SK-N-SH (cell line): ENCODE results near the gene PRKCB. TPM values are rescaled to one million over a fixed set of nuclear protein-coding genes. Genes with fewer than 3 reads are reported as not detected.

Source experiments
- CTCF ChIA-PET: fragments of 300-600, 350-600 bp; formaldehyde crosslinking; extraction: SDS; loops from one replicate; lab custom pipeline; 2021; lab: Yijun Ruan, JAX
- POLR2A ChIA-PET: fragments of 350-600 bp; sonication (Branson Sonifier 250); formaldehyde crosslinking; extraction: SDS; loops from one replicate; lab custom pipeline; 2020; ENCODE audit warnings: antibody characterized with exemption, inconsistent platforms; lab: Yijun Ruan, JAX
- DNase-seq: peaks from one replicate; pipeline ENCODE4 v3.0.0; 2012
- H2AFZ ChIP-seq: fragments of 200-600 bp; sonication (generic); 2 replicates; pipeline ENCODE4 v1.8.1; 2016; ENCODE audit warnings: antibody characterized with exemption, mild to moderate bottlenecking, low read depth
- H3F3A ChIP-seq: fragments of 200-600 bp; sonication (generic); replicated peaks from 2 replicates; pipeline ENCODE3; 2016; ENCODE audit warnings: antibody characterized with exemption, mild to moderate bottlenecking; ENCODE audit not compliant: insufficient read depth
- H3K27ac ChIP-seq, 2 experiments: fragments of 200-500 bp in 1 of 2; fragments of 200-600 bp in 1 of 2; sonication (Bioruptor generic) in 1 of 2; sonication (generic), shearing (Covaris generic) in 1 of 2; 2 replicates each; pipeline versions ENCODE4 v1.5.1 to v1.6.1; 2014 to 2016; ENCODE audit warnings: low read depth in 2 of 2, inconsistent platforms in 1 of 2, low read length in 1 of 2, mild to moderate bottlenecking in 1 of 2, mixed read lengths in 1 of 2
- H3K27me3 ChIP-seq: fragments of 200-600 bp; sonication (generic), shearing (Covaris generic); 2 replicates; pipeline ENCODE4 v1.6.1; 2016; ENCODE audit warnings: mixed run types; ENCODE audit not compliant: insufficient read depth
- H3K36me3 ChIP-seq, 2 experiments: fragments of 200-500 bp in 1 of 2; fragments of 200-600 bp in 1 of 2; sonication (Bioruptor generic) in 1 of 2; sonication (generic) in 1 of 2; replicated peaks in 1 of 2; 2 replicates each; pipeline versions ENCODE3 to v1.5.1; 2014 to 2016; ENCODE audit warnings: low read length in 1 of 2, mild to moderate bottlenecking in 1 of 2; ENCODE audit not compliant: insufficient read depth in 2 of 2, control insufficient read depth in 1 of 2
- H3K4me1 ChIP-seq, 2 experiments: fragments of 200-500 bp in 1 of 2; fragments of 200-600 bp in 1 of 2; sonication (Bioruptor generic) in 1 of 2; sonication (generic), shearing (Covaris generic) in 1 of 2; 2 replicates each; pipeline versions ENCODE4 v1.5.1 to v1.6.1; 2014 to 2016; ENCODE audit warnings: low read depth in 1 of 2, low read length in 1 of 2, mixed run types in 1 of 2; ENCODE audit not compliant: insufficient read depth in 2 of 2, control insufficient read depth in 1 of 2
- H3K4me2 ChIP-seq: fragments of 200-600 bp; sonication (generic), shearing (Covaris generic); 2 replicates; pipeline ENCODE4 v1.6.1; 2017; ENCODE audit warnings: mixed run types
- H3K4me3 ChIP-seq, 2 experiments: fragments of 200-500 bp in 1 of 2; fragments of 200-600 bp in 1 of 2; sonication (Bioruptor generic) in 1 of 2; sonication (generic), shearing (Covaris generic) in 1 of 2; 2 replicates each; pipeline versions ENCODE4 v1.5.1 to v1.8.1; 2014 to 2016; ENCODE audit warnings: low read depth in 2 of 2, inconsistent platforms in 1 of 2, low read length in 1 of 2, mild to moderate bottlenecking in 1 of 2, mixed read lengths in 1 of 2, moderate library complexity in 1 of 2
- H3K79me2 ChIP-seq: fragments of 200-600 bp; sonication (generic); 2 replicates; pipeline ENCODE4 v1.8.1; 2017; ENCODE audit warnings: mild to moderate bottlenecking; ENCODE audit not compliant: insufficient read depth
- H3K9ac ChIP-seq: fragments of 200-600 bp; sonication (generic); 2 replicates; pipeline ENCODE4 v1.6.1; 2017; ENCODE audit warnings: mixed run types
- H3K9me2 ChIP-seq: fragments of 200-600 bp; sonication (generic); 2 replicates; pipeline ENCODE4 v1.6.1; 2017; ENCODE audit warnings: mixed run types
- H3K9me3 ChIP-seq: fragments of 200-600 bp; sonication (generic); 2 replicates; pipeline ENCODE4 v1.6.1; 2017; ENCODE audit warnings: mixed run types, mild to moderate bottlenecking, moderate library complexity
- H4K20me1 ChIP-seq: fragments of 200-600 bp; sonication (generic); 2 replicates; pipeline ENCODE4 v1.6.1; 2017; ENCODE audit warnings: mild to moderate bottlenecking, mixed run types; ENCODE audit not compliant: insufficient read depth
- CHD2 ChIP-seq: fragments of 150-350 bp; IDR thresholded peaks from 2 replicates; pipeline ENCODE4 v1.6.1; 2018; ENCODE audit warnings: low read length; ENCODE audit not compliant: partially characterized antibody
- EP300 ChIP-seq, 2 experiments: IDR thresholded peaks; 2 replicates each; pipeline versions ENCODE4 v1.4.0 to v1.6.1; 2012; ENCODE audit warnings: borderline replicate concordance in 1 of 2, low read depth in 1 of 2, low read length in 1 of 2
- FOXJ3 ChIP-seq: sonication (generic); formaldehyde crosslinking; IDR thresholded peaks from 2 replicates; pipeline ENCODE4 v1.5.1; 2020; ENCODE audit warnings: mild to moderate bottlenecking, missing genetic modification reagents
- GABPA ChIP-seq: IDR thresholded peaks from 2 replicates; pipeline ENCODE4 v1.4.0; 2012; ENCODE audit warnings: low read depth, mild to moderate bottlenecking
- MEF2A ChIP-seq: IDR thresholded peaks from 2 replicates; pipeline ENCODE4 v1.4.0; 2012; ENCODE audit warnings: low read depth, borderline replicate concordance
- MXI1 ChIP-seq: IDR thresholded peaks from 2 replicates; pipeline ENCODE4 v1.6.1; 2012; ENCODE audit warnings: mild to moderate bottlenecking, low read depth, low read length, improper control_type of control experiment
- NFIC ChIP-seq: IDR thresholded peaks from 2 replicates; pipeline ENCODE4 v1.4.0; 2012; ENCODE audit warnings: borderline replicate concordance
- NRF1 ChIP-seq: IDR thresholded peaks from 2 replicates; pipeline ENCODE4 v1.6.1; 2012; ENCODE audit warnings: low read depth, mild to moderate bottlenecking, low read length
- POLR2AphosphoS5 ChIP-seq: IDR thresholded peaks from 2 replicates; pipeline ENCODE4 v1.6.1; 2012; ENCODE audit warnings: low read depth, low read length
- RAD21 ChIP-seq: IDR thresholded peaks from 2 replicates; pipeline ENCODE4 v1.6.1; 2012; ENCODE audit warnings: mild to moderate bottlenecking, low read length
- RCOR1 ChIP-seq: fragments of 150-350 bp; IDR thresholded peaks from 2 replicates; pipeline ENCODE4 v1.6.1; 2017; ENCODE audit warnings: antibody characterized with exemption, low read length
- RFX5 ChIP-seq: IDR thresholded peaks from 2 replicates; pipeline ENCODE4 v1.6.1; 2012; ENCODE audit warnings: mild to moderate bottlenecking, improper control_type of control experiment, low read length
- RXRA ChIP-seq: IDR thresholded peaks from 2 replicates; pipeline ENCODE4 v1.4.0; 2012; ENCODE audit warnings: low read depth, mild to moderate bottlenecking, borderline replicate concordance
- SIN3A ChIP-seq: IDR thresholded peaks from 2 replicates; pipeline ENCODE4 v1.6.1; 2012; ENCODE audit warnings: low read depth, mild to moderate bottlenecking, low read length, moderate library complexity, borderline replicate concordance
- TAF1 ChIP-seq: IDR thresholded peaks from 2 replicates; pipeline ENCODE4 v1.6.1; 2012; ENCODE audit warnings: low read depth, mild to moderate bottlenecking, low read length, moderate library complexity, borderline replicate concordance
- TCF12 ChIP-seq: IDR thresholded peaks from 2 replicates; pipeline ENCODE4 v1.4.0; 2012
- YY1 ChIP-seq: IDR thresholded peaks from 2 replicates; pipeline ENCODE4 v1.4.0; 2012; ENCODE audit warnings: low read depth, mild to moderate bottlenecking
- WGBS: methylation state at CpG from one replicate; pipeline ENCODE4 v1.1.6; 2017; ENCODE audit warnings: low lambda C conversion rate; 5-methylcytosine and 5-hydroxymethylcytosine counted together
- polyA plus RNA-seq, 3 experiments: library from polyadenylated mRNA; depleted of rRNA; stranded (reverse); fragments of >200 nt; gene quantifications; 2 replicates each; pipeline ENCODE4 v1.2.3, GENCODE V29; 2012
- TF ChIP-seq, protein P1 (sequence below): fragments of 150-350 bp; IDR thresholded peaks from 2 replicates; pipeline ENCODE4 v1.6.1; 2016; ENCODE audit warnings: mild to moderate bottlenecking, low read depth, low read length
- TF ChIP-seq, protein P2 (sequence below): IDR thresholded peaks from 2 replicates; pipeline ENCODE4; 2012
- TF ChIP-seq, protein P3 (sequence below): IDR thresholded peaks from 2 replicates; pipeline ENCODE4 v1.4.0; 2012; ENCODE audit warnings: low read depth, borderline replicate concordance
- TF ChIP-seq, protein P4 (sequence below): fragments of 150-350 bp; IDR thresholded peaks from 2 replicates; pipeline ENCODE4 v1.6.1; 2017; ENCODE audit warnings: antibody characterized with exemption, low read length, low read depth, borderline replicate concordance
- TF ChIP-seq, protein P5 (sequence below): IDR thresholded peaks from 2 replicates; pipeline ENCODE4 v1.6.1; 2012; ENCODE audit warnings: mild to moderate bottlenecking, low read depth, low read length, moderate library complexity

PRKCB gene
- polyA plus RNA-seq, 1 of the 3 experiments (the other 2 are of a cell fraction): 0.12 TPM

DNA sequence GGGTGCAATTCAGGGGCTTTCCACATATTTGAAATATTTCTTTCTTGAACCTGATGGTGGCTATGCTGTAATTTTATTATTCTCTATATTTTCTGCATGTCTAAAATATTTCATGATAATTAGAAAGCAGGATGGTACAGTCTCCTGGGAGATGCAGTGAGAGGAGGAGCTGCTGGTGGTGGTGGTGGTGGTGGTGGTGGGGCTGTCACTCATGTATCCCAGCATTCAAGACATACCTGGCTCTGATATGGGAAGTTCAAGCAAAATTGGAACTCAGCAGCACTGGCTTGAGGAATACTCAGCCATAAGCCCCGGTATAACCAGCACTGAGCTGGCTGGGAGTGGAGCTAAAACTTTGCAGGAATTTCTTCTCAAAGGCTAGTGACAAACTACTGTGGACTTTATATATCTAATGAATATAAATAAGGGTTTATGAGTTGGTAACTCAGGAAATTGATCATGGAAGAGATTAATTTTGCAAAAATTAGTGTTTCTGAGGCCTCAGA lies 200.3 kb downstream of the PRKCB start (continued):
- TF ChIP-seq, protein P1, sequence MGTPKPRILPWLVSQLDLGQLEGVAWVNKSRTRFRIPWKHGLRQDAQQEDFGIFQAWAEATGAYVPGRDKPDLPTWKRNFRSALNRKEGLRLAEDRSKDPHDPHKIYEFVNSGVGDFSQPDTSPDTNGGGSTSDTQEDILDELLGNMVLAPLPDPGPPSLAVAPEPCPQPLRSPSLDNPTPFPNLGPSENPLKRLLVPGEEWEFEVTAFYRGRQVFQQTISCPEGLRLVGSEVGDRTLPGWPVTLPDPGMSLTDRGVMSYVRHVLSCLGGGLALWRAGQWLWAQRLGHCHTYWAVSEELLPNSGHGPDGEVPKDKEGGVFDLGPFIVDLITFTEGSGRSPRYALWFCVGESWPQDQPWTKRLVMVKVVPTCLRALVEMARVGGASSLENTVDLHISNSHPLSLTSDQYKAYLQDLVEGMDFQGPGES: no peak
- TF ChIP-seq NFIC: no peak
- no peak for TF ChIP-seq EP300 (IDR thresholded peaks at IDR 0.05; ENCODE audit: borderline replicate concordance in 1 of 2, low read depth in 1 of 2, low read length in 1 of 2)
- TF ChIP-seq RXRA: no peak
- no peak for TF ChIP-seq CHD2
- TF ChIP-seq SIN3A: no peak
- TF ChIP-seq, protein P2, sequence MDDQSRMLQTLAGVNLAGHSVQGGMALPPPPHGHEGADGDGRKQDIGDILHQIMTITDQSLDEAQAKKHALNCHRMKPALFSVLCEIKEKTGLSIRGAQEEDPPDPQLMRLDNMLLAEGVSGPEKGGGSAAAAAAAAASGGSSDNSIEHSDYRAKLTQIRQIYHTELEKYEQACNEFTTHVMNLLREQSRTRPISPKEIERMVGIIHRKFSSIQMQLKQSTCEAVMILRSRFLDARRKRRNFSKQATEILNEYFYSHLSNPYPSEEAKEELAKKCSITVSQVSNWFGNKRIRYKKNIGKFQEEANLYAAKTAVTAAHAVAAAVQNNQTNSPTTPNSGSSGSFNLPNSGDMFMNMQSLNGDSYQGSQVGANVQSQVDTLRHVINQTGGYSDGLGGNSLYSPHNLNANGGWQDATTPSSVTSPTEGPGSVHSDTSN: no peak
- TF ChIP-seq MEF2A: no peak

- H3F3A ChIP-seq: no peaks in the 10 kb centered on the region
- no peak overlapping the region for H3K9ac ChIP-seq
- H3K9me2 ChIP-seq: no peaks in the 10 kb centered on the region
- peak; percentile 79 for DNase-seq
- no peak overlapping the region for H3K4me2 ChIP-seq
- H3K79me2 ChIP-seq: no peaks in the 10 kb centered on the region
- H3K36me3 ChIP-seq: no peaks in the 10 kb centered on the region
- no peaks in the 10 kb centered on the region for H3K27me3 ChIP-seq
- 5% methylated on average over 8 of the region's 8 CpGs for WGBS
- no peaks in the 10 kb centered on the region for H4K20me1 ChIP-seq
- H3K4me1 ChIP-seq: no peaks in the 10 kb centered on the region
- no peak overlapping the region; a peak in 1 of 4 replicates for H3K4me3 ChIP-seq
- POLR2A ChIA-PET: no interaction called here
- H3K9me3 ChIP-seq: no peaks in the 10 kb centered on the region
- H3K27ac ChIP-seq: no peak overlapping the region
- CTCF ChIA-PET: interaction anchor here (0.6 to 3.1 kb wide), 40 partner anchors 9 to 645 kb away, joined by 3 to 36 read pairs (median 4); partner anchors contain the start of genes CACNG3 and PLK1
- no peak overlapping the region for H2AFZ ChIP-seq
- TF ChIP-seq YY1 (no peak), FOXJ3 (CRISPR knock-in tag) (no peak), SIN3A (no peak), CHD2 (no peak), RCOR1 (no peak), POLR2AphosphoS5 (no peak), GABPA (no peak), RAD21 (peak; percentile 94), MXI1 (no peak), TAF1 (no peak), RFX5 (no peak), MEF2A (no peak), RXRA (no peak), NRF1 (no peak), TCF12 (no peak)
- TF ChIP-seq, protein P1: no peak
- TF ChIP-seq, protein P3, sequence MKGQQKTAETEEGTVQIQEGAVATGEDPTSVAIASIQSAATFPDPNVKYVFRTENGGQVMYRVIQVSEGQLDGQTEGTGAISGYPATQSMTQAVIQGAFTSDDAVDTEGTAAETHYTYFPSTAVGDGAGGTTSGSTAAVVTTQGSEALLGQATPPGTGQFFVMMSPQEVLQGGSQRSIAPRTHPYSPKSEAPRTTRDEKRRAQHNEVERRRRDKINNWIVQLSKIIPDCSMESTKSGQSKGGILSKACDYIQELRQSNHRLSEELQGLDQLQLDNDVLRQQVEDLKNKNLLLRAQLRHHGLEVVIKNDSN: no peak
- TF ChIP-seq, protein P4, sequence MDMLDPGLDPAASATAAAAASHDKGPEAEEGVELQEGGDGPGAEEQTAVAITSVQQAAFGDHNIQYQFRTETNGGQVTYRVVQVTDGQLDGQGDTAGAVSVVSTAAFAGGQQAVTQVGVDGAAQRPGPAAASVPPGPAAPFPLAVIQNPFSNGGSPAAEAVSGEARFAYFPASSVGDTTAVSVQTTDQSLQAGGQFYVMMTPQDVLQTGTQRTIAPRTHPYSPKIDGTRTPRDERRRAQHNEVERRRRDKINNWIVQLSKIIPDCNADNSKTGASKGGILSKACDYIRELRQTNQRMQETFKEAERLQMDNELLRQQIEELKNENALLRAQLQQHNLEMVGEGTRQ: no peak
- TF ChIP-seq, protein P5, sequence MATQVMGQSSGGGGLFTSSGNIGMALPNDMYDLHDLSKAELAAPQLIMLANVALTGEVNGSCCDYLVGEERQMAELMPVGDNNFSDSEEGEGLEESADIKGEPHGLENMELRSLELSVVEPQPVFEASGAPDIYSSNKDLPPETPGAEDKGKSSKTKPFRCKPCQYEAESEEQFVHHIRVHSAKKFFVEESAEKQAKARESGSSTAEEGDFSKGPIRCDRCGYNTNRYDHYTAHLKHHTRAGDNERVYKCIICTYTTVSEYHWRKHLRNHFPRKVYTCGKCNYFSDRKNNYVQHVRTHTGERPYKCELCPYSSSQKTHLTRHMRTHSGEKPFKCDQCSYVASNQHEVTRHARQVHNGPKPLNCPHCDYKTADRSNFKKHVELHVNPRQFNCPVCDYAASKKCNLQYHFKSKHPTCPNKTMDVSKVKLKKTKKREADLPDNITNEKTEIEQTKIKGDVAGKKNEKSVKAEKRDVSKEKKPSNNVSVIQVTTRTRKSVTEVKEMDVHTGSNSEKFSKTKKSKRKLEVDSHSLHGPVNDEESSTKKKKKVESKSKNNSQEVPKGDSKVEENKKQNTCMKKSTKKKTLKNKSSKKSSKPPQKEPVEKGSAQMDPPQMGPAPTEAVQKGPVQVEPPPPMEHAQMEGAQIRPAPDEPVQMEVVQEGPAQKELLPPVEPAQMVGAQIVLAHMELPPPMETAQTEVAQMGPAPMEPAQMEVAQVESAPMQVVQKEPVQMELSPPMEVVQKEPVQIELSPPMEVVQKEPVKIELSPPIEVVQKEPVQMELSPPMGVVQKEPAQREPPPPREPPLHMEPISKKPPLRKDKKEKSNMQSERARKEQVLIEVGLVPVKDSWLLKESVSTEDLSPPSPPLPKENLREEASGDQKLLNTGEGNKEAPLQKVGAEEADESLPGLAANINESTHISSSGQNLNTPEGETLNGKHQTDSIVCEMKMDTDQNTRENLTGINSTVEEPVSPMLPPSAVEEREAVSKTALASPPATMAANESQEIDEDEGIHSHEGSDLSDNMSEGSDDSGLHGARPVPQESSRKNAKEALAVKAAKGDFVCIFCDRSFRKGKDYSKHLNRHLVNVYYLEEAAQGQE: no peak
These were observed 200.8 kb downstream of the PRKCB start for GRCh38 chr16:24036614-24037013.
